OCI-LY1 (cell line): Measurements from ENCODE around the gene GOLGA6C.

ENCODE experiments used
- H2AFZ ChIP-seq: fragments of 200-600 bp; sonication (generic), shearing (Covaris generic); 2 replicates; pipeline ENCODE4 v1.6.0; 2014; ENCODE audit warnings: antibody characterized with exemption, mild to moderate bottlenecking, low read length
- H3F3A ChIP-seq: fragments of 200-600 bp; sonication (generic), shearing (Covaris generic); 2 replicates; pipeline ENCODE4 v1.6.0; 2014; ENCODE audit warnings: mild to moderate bottlenecking, antibody characterized with exemption, low read length, moderate library complexity; ENCODE audit not compliant: insufficient read depth
- H3K27ac ChIP-seq: fragments of 200-600 bp; sonication (generic); 2 replicates; pipeline ENCODE4 v1.5.1; 2014; ENCODE audit warnings: low read length, mixed run types, mild to moderate bottlenecking, low read depth; ENCODE audit not compliant: poor library complexity, severe bottlenecking
- H3K27me3 ChIP-seq: fragments of 200-600 bp; sonication (generic); 2 replicates; pipeline ENCODE4 v1.6.0; 2014; ENCODE audit warnings: antibody characterized with exemption, mild to moderate bottlenecking, low read length, moderate library complexity; ENCODE audit not compliant: insufficient read depth
- H3K36me3 ChIP-seq: fragments of 200-600 bp; sonication (generic); 2 replicates; pipeline ENCODE4 v1.6.1; 2014; ENCODE audit warnings: mild to moderate bottlenecking, antibody characterized with exemption, low read length, moderate library complexity, mixed read lengths; ENCODE audit not compliant: insufficient read depth
- H3K4me1 ChIP-seq: fragments of 200-600 bp; sonication (generic); 2 replicates; pipeline ENCODE4 v1.5.1; 2014; ENCODE audit warnings: mild to moderate bottlenecking, low read length, moderate library complexity; ENCODE audit not compliant: insufficient read depth, severe bottlenecking
- H3K4me2 ChIP-seq: fragments of 200-600 bp; sonication (generic), shearing (Covaris generic); 2 replicates; pipeline ENCODE4 v1.6.1; 2014; ENCODE audit warnings: low read length
- H3K4me3 ChIP-seq: fragments of 200-600 bp; sonication (generic); 2 replicates; pipeline ENCODE4 v1.5.1; 2014; ENCODE audit warnings: low read length, low read depth, mild to moderate bottlenecking, mixed read lengths; ENCODE audit not compliant: poor library complexity, severe bottlenecking
- H3K79me2 ChIP-seq: fragments of 200-600 bp; shearing (Covaris generic); 2 replicates; pipeline ENCODE4 v1.6.1; 2016; ENCODE audit warnings: mixed run types, low read length, mixed read lengths; ENCODE audit not compliant: insufficient read depth
- H3K9ac ChIP-seq: fragments of 200-600 bp; sonication (generic), shearing (Covaris generic); 2 replicates; pipeline ENCODE4 v1.6.1; 2014; ENCODE audit warnings: mild to moderate bottlenecking, low read length, mixed read lengths
- H3K9me2 ChIP-seq: fragments of 200-600 bp; sonication (generic), shearing (Covaris generic); 2 replicates; pipeline ENCODE4 v1.6.1; 2014; ENCODE audit warnings: low read depth, mild to moderate bottlenecking, low read length, mixed read lengths
- H3K9me3 ChIP-seq: fragments of 200-600 bp; shearing (Covaris generic); 2 replicates; pipeline ENCODE4 v1.6.1; 2014; ENCODE audit warnings: low read length, mixed read lengths
- H4K20me1 ChIP-seq: fragments of 200-600 bp; sonication (generic), shearing (Covaris generic); 2 replicates; pipeline ENCODE4 v1.6.0; 2016; ENCODE audit warnings: mild to moderate bottlenecking, low read length; ENCODE audit not compliant: insufficient read depth
- EZH2 ChIP-seq: fragments of 200-600 bp; sonication (generic), shearing (Covaris generic); IDR thresholded peaks from 2 replicates; pipeline ENCODE4 v1.8.0; 2017; ENCODE audit warnings: borderline replicate concordance, mixed run types, mild to moderate bottlenecking, antibody characterized with exemption, low read length, moderate library complexity, mixed read lengths
- TF ChIP-seq, protein P1 (sequence below): fragments of 200-600 bp; sonication (generic), shearing (Covaris generic); IDR thresholded peaks from 2 replicates; pipeline ENCODE4 v1.5.1; 2017; ENCODE audit warnings: mild to moderate bottlenecking, antibody characterized with exemption, low read length, moderate library complexity, mixed read lengths

The GOLGA6C gene

GRCh38 chr15:75234191-75234810 is 23.8 kb upstream of the GOLGA6C start:
- Histone ChIP-seq H3K36me3 (no peaks in the 10 kb centered on the region), H2AFZ (no peak overlapping the region), H3K4me3 (no peak overlapping the region), H3K79me2 (no peaks in the 10 kb centered on the region), H3K4me2 (no peak overlapping the region), H3K4me1 (no peaks in the 10 kb centered on the region), H4K20me1 (no peaks in the 10 kb centered on the region), H3K27me3 (no peaks in the 10 kb centered on the region; the same call in 1 of the 2 replicates), H3K27ac (no peak overlapping the region), H3K9me3 (no peaks in the 10 kb centered on the region), H3K9ac (no peak overlapping the region), H3F3A (no peaks in the 10 kb centered on the region), H3K9me2 (no peaks in the 10 kb centered on the region)
- TF ChIP-seq, protein P1, sequence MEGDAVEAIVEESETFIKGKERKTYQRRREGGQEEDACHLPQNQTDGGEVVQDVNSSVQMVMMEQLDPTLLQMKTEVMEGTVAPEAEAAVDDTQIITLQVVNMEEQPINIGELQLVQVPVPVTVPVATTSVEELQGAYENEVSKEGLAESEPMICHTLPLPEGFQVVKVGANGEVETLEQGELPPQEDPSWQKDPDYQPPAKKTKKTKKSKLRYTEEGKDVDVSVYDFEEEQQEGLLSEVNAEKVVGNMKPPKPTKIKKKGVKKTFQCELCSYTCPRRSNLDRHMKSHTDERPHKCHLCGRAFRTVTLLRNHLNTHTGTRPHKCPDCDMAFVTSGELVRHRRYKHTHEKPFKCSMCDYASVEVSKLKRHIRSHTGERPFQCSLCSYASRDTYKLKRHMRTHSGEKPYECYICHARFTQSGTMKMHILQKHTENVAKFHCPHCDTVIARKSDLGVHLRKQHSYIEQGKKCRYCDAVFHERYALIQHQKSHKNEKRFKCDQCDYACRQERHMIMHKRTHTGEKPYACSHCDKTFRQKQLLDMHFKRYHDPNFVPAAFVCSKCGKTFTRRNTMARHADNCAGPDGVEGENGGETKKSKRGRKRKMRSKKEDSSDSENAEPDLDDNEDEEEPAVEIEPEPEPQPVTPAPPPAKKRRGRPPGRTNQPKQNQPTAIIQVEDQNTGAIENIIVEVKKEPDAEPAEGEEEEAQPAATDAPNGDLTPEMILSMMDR = no peak
- no peak for TF ChIP-seq EZH2

DNA sequence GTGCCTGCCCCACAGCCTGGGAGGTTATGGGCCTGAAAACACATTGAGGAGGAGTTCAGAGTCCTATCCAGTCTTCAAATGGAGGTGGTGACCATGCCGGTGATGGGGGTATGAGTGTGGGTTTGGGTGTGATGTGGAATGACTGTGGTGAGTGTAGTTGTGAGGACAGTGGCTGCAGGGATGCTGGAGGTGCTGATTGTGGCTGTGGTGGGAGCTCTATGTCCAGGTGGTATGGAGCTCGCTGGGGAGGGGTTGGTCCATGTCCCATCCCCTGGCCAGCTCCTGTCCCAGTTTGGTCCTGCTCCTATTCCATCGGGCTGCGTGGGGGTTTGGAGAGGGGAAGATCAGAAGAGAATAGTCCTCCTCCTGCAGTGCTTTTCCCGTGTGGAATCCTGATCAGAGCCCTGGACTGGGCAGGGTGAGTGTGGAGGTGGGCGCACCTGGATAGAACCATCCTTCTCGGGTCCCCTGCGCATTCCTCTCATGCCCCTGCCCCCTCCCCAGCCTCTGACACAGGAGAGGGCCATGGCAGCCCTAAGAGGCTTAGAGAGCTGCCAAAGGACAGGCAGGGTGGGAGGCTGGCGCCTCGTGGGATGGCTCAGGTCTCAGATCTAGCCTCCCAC is 23.0 kb upstream of the GOLGA6C start:
- Histone ChIP-seq H4K20me1 (no peaks in the 10 kb centered on the region), H3K4me2 (no peak overlapping the region), H3K36me3 (no peaks in the 10 kb centered on the region), H3K4me1 (no peaks in the 10 kb centered on the region), H3K79me2 (no peaks in the 10 kb centered on the region), H3K4me3 (no peak overlapping the region), H3F3A (no peaks in the 10 kb centered on the region), H3K9me2 (no peaks in the 10 kb centered on the region), H3K27ac (no peak overlapping the region), H3K27me3 (no peaks in the 10 kb centered on the region; the same call in 1 of the 2 replicates), H2AFZ (no peak overlapping the region), H3K9me3 (no peaks in the 10 kb centered on the region), H3K9ac (no peak overlapping the region)
- TF ChIP-seq, protein P1 = no peak
- TF ChIP-seq EZH2 = no peak

GRCh38 chr15:75235760-75236729 is 22.1 kb upstream of the GOLGA6C start:
- no peak overlapping the region for H3K9ac ChIP-seq
- no peak overlapping the region for H3K27ac ChIP-seq
- TF ChIP-seq, protein P1 = no peak
- TF ChIP-seq EZH2 = no peak
- no peaks in the 10 kb centered on the region for H3K9me2 ChIP-seq
- H3K27me3 ChIP-seq = no peaks in the 10 kb centered on the region; the same call in 1 of the 2 replicates
- no peak overlapping the region for H3K4me2 ChIP-seq
- H3F3A ChIP-seq = no peaks in the 10 kb centered on the region
- H3K79me2 ChIP-seq = no peaks in the 10 kb centered on the region
- H3K9me3 ChIP-seq = no peaks in the 10 kb centered on the region
- H3K36me3 ChIP-seq = no peaks in the 10 kb centered on the region
- no peak overlapping the region for H2AFZ ChIP-seq
- H4K20me1 ChIP-seq = no peaks in the 10 kb centered on the region
- H3K4me3 ChIP-seq = no peak overlapping the region
- no peaks in the 10 kb centered on the region for H3K4me1 ChIP-seq
